HepG2 (cell line): Measurements from ENCODE around the gene ASB4.

Experiments
- CTCF ChIP-seq: sonication (generic); formaldehyde crosslinking; IDR thresholded peaks from 2 replicates; pipeline ENCODE4 v1.5.0; 2020; ENCODE audit warnings: mild to moderate bottlenecking, missing genetic modification reagents, moderate library complexity
- PITX1 ChIP-seq: sonication (generic); formaldehyde crosslinking; IDR thresholded peaks from 2 replicates; pipeline ENCODE4 v1.5.1; 2020; ENCODE audit warnings: mild to moderate bottlenecking, missing genetic modification reagents
- ZFP36L1 ChIP-seq: sonication (generic); formaldehyde crosslinking; IDR thresholded peaks from 2 replicates; pipeline ENCODE4 v1.8.0; 2022; ENCODE audit warnings: mild to moderate bottlenecking, missing genetic modification reagents, moderate library complexity
- ZHX1 ChIP-seq: sonication (generic); formaldehyde crosslinking; IDR thresholded peaks from 2 replicates; pipeline ENCODE4 v1.8.1; 2022; ENCODE audit warnings: low read depth, mild to moderate bottlenecking, missing genetic modification reagents
- ZNF24 ChIP-seq: fragments of 450-650 bp; IDR thresholded peaks from 2 replicates; pipeline ENCODE4 v1.6.1; 2017; ENCODE audit warnings: antibody characterized with exemption, mild to moderate bottlenecking
- ZNF615 ChIP-seq: sonication (generic); formaldehyde crosslinking; IDR thresholded peaks from 2 replicates; pipeline ENCODE4 v1.5.0; 2020; ENCODE audit warnings: mild to moderate bottlenecking, missing genetic modification reagents, borderline replicate concordance
- TF ChIP-seq, protein P1 (sequence below): sonication (generic); formaldehyde crosslinking; conservative IDR thresholded peaks from 2 replicates; pipeline ENCODE4 v1.4.0; 2020; ENCODE audit warnings: missing genetic modification reagents

DNA sequence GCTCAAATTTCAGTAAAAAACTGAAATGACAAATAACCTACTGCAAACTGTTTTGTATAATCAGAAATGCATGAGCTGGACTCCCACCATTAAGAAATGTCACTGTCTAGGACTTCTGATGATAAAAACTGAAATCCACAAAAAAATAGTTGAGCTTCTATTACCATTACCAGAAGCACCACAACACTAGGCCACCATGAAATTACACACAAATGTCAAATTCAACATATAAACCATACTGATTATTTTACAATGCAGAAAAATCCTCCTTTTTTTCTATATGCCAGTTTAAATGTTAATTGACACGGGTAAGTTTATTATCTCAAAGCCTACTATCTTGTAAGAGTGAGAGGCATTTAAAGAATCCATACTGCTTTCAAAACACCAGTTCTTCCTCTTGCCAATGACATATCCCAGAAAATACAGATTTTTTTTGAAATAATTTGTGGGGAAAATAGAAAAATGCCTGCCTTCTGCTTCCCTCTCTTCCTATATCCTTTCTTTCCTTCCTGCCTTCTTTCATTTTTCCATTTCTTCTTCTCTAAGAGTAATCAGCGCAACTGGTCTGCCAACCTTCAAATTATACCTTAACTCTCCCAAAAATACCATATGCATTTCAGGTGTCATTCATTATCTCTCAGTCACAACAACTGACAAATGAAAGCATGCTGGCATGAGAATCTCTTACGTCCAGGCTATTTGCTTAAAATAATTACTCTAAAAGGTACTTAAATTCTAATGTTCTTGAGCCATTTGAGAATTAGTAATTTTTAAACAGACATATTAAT is 98.3 kb downstream of the ASB4 start:
- TF ChIP-seq ZFP36L1 (no peak), ZNF615 (CRISPR knock-in tag) (no peak), CTCF (CRISPR knock-in tag) (no peak), PITX1 (no peak), ZNF24 (no peak), ZHX1 (CRISPR knock-in tag) (no peak)
- TF ChIP-seq, protein P1, sequence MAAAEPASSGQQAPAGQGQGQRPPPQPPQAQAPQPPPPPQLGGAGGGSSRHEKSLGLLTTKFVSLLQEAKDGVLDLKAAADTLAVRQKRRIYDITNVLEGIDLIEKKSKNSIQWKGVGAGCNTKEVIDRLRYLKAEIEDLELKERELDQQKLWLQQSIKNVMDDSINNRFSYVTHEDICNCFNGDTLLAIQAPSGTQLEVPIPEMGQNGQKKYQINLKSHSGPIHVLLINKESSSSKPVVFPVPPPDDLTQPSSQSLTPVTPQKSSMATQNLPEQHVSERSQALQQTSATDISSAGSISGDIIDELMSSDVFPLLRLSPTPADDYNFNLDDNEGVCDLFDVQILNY (CRISPR knock-in tag) = no peak
